ENCODE data around the gene CAMTA1.
"Not testable (repeated sequence)": the region's sequence is repeated elsewhere in the genome, so short reads cannot be mapped to it uniquely, and the experiment has no call there.

The CAMTA1 gene

GRCh38 chr1:7702365-7702764 lies 917.1 kb downstream of the CAMTA1 start:
- DNase-seq (ENCODE audit: low read depth) = no peak

GRCh38 chr1:7703321-7704213 lies 918.3 kb downstream of the CAMTA1 start:
- DNase-seq (ENCODE audit: low read depth) = no peak

GRCh38 chr1:7704214-7705047 lies 919.2 kb downstream of the CAMTA1 start:
- DNase-seq (ENCODE audit: low read depth) = peak; percentile 82

- no peak for DNase-seq (ENCODE audit: low read depth)
Observed at GRCh38 chr1:7705048-7705907, 920.0 kb downstream of the CAMTA1 start.

GRCh38 chr1:7705908-7706216 lies 920.6 kb downstream of the CAMTA1 start:
- no peak for DNase-seq (ENCODE audit: low read depth)

GRCh38 chr1:7707527-7707926 lies 922.3 kb downstream of the CAMTA1 start:
- no peak for DNase-seq (ENCODE audit: low read depth)

GRCh38 chr1:7708065-7708464 lies 922.8 kb downstream of the CAMTA1 start:
- not testable (repeated sequence) for DNase-seq (ENCODE audit: low read depth)

GRCh38 chr1:7710859-7711258 lies 925.6 kb downstream of the CAMTA1 start:
- DNase-seq (ENCODE audit: low read depth) = no peak

GRCh38 chr1:7712731-7713323 lies 927.6 kb downstream of the CAMTA1 start:
- DNase-seq (ENCODE audit: low read depth) = no peak

GRCh38 chr1:7716506-7716905 lies 931.3 kb downstream of the CAMTA1 start:
- no peak for DNase-seq (ENCODE audit: low read depth)

- no peak for DNase-seq (ENCODE audit: low read depth)
Observed at GRCh38 chr1:7717748-7718368, 932.6 kb downstream of the CAMTA1 start.

GRCh38 chr1:7719468-7720094 lies 934.3 kb downstream of the CAMTA1 start:
- DNase-seq (ENCODE audit: low read depth) = no peak

GRCh38 chr1:7721940-7722669 lies 936.9 kb downstream of the CAMTA1 start:
- DNase-seq (ENCODE audit: low read depth) = no peak

GRCh38 chr1:7722670-7723012 lies 937.4 kb downstream of the CAMTA1 start:
- no peak for DNase-seq (ENCODE audit: low read depth)

- DNase-seq (ENCODE audit: low read depth) = peak; percentile 27
Observed at GRCh38 chr1:7726623-7727022, 941.4 kb downstream of the CAMTA1 start.

- DNase-seq (ENCODE audit: low read depth) = no peak
Observed at GRCh38 chr1:7727809-7728471, 942.7 kb downstream of the CAMTA1 start.

GRCh38 chr1:7729761-7730160 lies 944.5 kb downstream of the CAMTA1 start:
- DNase-seq (ENCODE audit: low read depth) = no peak

GRCh38 chr1:7732331-7732730 lies 947.1 kb downstream of the CAMTA1 start:
- DNase-seq (ENCODE audit: low read depth) = no peak

- DNase-seq (ENCODE audit: low read depth) = no peak
Observed at GRCh38 chr1:7733276-7733675, 948.0 kb downstream of the CAMTA1 start.

- DNase-seq (ENCODE audit: low read depth) = no peak
Observed at GRCh38 chr1:7738044-7738443, 952.8 kb downstream of the CAMTA1 start.
